Activated gamma-delta T cell treated with Interleukin-2 at 50 U/mL for 16 hours (primary cell): ENCODE data around the gene B4GALT3.

Source experiments
- DNase-seq: peaks from one replicate; pipeline ENCODE4 v3.0.0-alpha.2; 2020

The B4GALT3 gene

DNA sequence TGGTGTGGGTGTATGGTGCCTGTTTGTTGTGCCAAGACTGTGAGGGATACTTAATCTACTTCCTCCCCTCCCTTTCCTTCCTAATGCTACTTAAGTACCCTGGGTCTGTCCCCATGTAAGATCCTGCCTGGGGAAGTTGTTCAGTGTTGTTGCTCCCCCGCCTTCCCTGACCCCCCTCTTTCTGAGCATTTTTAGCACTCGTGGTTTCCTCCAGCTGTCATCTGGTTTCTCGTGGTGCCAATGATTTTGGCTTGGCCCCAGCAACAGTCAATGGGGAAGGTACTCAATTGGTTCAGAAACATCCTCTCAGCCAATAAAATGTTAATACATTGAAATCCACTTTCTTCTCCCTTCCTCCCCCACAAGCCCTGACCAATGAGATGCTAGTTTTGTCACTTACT is 8.0 kb upstream of the B4GALT3 start:
- DNase-seq, result peak; percentile 75

DNA sequence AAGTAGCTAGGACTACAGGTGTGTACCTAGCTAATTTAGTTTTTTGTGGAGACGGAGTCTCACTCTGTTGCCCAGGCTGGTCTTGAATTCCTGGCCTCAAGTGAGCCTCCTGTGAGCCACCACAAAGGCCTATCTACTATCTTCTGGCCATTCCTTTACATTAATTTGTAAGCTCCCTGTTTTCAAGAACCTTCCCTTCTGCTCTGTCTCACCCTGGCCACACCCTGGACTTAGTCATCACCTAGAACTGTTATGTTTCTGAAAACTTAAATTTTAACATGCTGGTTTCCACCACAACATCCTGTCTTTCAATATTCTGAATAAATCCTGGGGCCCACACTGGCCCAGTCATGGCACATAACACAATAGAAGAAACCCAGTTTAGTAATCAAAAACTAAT is 4.9 kb upstream of the B4GALT3 start:
- peak; percentile 64 for DNase-seq

DNA sequence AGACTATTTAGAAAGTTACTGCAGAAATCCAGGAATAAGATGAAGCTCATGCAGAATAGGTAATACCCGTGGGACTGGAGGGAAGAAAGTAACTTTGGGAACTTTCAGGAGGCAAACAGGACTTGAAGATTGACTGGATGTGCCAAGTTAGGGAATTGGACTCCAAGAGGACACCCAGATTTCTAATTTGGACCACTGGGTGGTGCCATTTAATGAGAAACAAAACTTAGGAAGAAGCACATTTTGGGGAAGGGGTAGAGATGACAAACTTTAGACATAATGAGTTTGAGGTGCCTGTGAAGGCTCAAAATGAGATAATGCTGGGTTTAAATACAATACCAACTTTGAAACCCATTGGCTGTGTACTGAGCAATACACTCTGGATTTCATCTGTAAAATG is 3.3 kb upstream of the B4GALT3 start:
- DNase-seq, result no peak

DNA sequence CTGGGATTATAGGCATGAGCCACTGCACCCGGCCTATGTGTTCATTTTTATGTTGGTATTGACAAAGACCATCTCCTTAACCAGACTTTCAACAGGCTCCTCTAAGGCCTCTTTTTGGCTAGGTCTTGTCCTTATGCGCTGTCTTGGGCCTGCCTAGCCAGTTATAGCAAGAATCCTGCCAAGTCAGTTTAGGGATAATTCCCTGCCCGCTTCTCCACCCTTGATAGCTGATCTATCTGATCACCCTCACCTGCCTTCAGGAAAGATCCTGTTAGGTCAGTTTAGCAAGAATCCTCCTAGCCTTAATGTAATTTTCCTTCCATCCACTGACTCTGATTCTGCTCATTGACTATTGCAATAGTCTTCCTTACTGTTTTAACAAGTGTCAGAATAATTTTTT is 2.4 kb upstream of the B4GALT3 start:
- no peak for DNase-seq

DNA sequence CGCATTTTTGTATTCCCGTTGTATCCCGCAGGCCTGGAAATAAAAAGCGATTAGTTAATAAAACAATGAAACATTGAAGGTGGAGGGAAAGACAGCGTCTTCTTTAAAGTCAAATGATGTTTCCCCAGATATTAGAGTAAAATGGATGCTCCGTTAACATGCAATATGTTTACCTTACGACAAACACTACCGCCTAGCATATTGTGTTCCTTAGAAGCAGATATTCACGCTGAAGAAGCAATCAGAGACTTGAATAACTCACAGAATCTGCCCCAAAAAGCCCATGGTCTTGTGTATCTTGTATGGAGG is 583 bp upstream of the B4GALT3 start:
- no peak for DNase-seq

DNA sequence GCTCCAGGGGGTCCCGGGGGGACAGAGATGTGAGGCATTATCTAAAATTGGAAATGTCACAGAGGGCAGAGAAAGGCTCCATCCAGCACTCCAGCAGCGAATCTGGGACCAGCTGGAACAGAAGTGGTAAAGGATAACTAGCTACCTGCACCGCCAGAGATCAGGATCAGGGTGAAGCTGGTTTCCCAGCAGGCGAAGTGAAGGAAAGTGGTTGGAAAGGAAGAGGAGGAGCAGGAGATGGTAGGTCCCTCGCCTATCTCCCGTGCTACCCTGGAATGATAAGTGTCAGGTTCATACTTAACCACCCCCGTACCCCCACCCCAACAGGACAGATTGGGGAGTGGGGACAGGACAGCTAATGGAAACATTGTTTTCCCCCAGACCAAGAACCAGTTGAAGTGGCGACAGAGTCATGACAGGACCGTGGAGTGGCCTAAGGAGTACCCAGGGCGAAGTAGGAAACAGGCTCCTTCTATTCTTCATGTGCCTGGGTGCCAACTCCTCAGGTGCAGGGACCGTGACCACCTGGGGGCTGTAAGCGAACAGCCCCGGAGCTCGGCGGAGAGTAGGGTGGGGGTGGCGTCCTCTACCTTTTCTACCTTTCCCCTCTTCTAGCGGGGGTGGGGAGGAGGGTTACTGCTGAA is 717 bp downstream of the B4GALT3 start:
- no peak for DNase-seq

DNA sequence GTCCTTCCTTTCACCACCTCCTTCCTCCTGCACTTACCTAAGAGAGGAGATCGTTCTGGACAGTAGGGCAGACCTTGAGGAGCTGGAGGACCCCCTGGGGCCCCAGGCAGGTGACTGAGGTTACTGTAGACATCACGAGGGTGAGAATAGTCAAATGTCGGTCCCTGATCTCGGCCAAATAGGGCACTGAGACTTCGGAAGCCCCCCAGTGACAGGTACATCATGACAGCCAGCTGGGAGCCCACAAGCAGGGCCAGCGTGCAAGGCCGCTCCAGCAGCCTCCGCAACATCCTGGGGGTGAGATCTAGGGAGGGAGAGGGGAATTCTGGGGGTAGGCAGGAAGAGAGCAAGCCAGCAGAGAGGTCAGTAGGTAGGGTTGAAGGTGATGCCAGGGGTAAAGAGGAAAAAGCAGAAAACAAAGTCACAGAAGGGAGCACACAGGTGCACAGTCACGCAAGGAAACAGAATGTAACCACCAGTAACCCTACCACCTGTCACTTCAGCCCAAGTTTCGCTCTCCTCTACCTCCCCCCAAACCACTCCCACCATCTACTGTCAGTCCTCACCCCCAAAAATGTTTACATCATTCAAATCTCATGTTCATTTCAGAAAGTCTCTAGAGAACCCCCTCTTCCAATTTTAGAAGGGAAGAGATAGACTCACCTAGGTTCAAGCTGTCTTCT is 1.4 kb downstream of the B4GALT3 start:
- no peak for DNase-seq

DNA sequence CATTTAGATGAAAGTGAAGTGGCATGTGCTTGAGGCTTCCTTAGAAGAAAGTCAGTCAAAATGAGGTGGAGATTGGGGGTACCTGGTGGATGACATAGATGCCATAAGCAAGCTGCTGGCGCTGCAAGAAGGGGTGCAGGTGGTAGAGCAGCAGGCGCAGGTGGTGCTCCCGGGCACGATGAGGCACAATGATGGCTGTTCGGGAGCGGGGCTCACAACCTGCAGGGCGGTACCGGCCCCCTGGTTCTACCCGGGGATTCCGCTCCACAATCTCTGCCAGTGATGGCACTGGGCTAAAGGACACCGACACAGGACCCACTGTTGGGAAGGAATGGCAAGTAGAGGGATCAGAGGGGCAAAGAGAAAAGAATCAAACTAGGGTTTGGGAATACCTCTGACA is 2.4 kb downstream of the B4GALT3 start:
- no peak for DNase-seq

DNA sequence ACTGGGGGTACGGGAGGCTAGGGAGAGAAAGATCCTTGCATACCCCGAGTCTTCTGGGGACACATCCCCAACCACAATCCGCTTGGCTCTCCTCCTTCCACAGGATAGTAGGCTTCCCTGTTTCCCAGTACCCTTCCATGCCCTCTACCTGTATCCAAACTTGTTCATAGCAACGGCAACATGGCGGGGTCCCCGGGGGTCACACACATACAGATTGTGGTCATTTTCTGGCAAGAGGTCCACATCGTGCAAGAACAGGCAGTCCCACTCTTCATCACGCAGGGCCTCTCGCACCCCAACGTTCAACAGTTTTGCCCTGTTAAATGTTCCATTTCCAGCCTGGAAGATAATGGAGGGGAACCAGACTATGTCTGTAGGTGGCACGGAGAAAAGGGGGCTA is 3.6 kb downstream of the B4GALT3 start:
- DNase-seq, result no peak

DNA sequence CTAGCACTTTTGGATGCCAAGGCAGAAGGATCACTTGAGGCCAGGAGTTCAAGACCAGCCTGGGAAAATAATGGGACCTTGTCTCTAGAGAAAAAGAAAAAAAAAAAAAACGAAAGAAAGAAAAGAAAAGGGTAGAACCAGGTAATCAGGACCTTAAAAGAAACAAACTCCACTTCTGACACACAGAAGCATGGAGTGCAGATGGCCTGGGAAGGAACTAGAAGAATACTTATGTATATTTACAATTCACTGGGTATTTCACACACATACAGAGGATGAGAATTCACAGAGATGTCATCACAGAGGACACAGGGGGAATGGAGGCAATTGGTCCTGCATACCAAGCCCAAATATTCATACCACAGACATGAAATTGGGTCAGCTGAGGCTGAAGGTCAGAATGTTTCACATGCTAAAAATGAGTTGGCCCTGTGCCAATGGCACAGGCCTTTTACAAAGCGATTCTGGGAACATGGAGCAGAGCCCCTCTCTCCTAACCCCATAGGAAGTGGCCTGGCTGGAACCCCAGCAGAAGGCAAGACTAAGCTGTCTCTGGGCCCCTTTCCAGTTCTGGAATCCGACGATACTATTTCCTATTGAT is 4.4 kb downstream of the B4GALT3 start:
- DNase-seq, result no peak

DNA sequence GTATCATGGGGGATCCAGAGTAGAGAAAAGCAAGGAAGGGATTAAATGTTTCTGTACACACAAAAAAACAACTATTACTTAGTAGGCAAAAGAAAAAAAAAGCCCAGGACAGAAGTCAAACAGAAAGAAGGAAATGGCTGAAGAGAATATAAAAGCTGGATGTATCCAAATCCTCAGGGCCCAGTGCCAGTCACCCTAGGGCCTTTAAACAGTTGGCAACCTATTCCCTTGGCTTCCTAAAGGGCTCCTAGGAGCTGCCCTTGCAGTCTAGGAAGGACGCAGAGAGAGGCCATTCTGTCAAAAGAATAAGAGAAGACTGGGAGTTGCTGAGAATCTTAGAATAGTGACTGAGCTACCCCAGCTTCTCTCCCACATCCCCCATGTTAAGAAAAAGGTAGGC is 5.0 kb downstream of the B4GALT3 start:
- DNase-seq, result no peak

DNA sequence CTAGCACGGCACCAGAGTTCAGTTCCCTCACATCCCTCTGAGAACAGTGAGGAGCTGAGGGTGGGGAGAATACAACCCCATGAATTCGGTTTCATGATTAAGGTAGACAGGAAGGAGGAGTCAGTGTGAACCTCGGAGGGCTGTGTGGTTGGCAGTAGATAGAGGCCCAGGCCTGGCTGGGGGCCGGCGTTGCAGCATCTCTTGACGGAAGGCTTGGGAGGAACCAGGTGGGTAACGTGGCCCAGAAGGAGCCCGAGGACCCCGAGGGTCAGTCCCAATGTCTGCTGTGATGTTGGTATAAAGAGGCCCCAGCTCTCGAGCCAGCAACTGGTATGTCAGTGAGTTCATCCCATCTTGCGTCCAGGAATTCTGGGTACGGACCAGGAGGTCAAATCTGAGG is 5.6 kb downstream of the B4GALT3 start:
- DNase-seq, result no peak

DNA sequence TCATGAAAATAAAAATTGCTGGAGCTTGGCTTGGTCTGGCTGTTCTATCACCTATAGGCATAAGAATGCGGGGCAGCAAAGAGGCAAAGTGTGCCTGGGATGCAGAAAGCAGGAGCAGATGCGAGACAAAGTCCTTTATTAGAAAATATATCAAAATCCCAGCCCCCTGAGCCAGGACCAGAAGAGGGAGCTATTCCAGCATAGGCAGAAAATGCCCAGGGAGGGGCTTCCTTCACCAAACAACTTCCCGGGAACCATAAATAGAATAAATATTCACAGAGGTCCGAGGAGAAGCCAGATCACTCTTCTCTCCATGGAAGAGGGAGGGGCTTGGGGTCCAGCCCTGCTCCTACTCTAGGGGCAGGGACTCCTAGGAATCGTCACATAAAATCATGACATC is 6.1 kb downstream of the B4GALT3 start:
- DNase-seq, result no peak

DNA sequence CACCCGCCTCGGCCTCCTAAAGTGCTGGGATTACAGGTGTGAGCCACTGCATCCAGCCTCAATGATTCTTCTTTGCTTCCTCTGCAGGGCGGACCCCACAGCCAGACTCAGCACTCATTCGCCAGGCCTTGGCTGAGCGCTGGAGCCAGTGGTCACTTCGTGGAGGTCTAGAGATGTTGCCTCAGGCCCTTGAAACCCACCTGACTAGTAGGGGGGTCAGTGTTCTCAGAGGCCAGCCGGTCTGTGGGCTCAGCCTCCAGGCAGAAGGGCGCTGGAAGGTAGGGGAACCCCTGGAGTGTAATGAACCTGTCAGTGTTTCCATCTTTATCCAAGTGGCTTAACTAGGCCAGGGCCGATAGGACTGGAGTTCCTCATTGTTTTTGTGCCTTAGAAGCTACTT is 8.4 kb downstream of the B4GALT3 start:
- DNase-seq, result no peak

DNA sequence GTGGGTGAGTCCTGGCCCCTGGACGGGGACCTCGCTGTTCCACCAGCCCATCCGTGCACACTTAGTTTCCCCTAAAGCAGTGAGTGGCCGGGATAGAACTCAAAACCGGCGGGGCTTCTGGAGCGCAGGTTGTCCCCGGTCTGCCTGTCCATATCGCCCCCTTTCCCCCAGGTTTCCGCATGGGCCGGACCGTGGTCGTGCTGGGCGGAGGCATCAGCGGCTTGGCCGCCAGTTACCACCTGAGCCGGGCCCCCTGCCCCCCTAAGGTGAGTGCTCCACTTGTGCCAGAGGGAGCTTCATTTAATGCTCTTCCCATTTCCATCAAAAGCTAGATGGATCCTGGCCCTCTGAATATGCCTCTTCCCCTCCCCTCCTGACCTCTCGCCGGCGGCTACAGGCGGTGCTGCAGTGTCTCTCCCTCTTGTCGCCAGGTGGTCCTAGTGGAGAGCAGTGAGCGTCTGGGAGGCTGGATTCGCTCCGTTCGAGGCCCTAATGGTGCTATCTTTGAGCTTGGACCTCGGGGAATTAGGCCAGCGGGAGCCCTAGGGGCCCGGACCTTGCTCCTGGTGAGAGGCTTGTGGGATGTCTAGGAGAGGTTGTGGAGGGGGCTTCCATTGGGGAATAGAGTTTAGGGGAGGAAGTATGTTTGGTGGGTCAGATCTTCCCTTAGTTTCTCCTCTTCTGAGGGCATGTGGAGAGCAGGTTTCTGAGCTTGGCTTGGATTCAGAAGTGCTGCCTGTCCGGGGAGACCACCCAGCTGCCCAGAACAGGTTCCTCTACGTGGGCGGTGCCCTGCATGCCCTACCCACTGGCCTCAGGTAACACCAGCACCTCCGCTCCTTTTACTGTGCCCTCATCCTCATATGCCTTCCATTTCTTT is 10.4 kb downstream of the B4GALT3 start:
- no peak for DNase-seq

DNA sequence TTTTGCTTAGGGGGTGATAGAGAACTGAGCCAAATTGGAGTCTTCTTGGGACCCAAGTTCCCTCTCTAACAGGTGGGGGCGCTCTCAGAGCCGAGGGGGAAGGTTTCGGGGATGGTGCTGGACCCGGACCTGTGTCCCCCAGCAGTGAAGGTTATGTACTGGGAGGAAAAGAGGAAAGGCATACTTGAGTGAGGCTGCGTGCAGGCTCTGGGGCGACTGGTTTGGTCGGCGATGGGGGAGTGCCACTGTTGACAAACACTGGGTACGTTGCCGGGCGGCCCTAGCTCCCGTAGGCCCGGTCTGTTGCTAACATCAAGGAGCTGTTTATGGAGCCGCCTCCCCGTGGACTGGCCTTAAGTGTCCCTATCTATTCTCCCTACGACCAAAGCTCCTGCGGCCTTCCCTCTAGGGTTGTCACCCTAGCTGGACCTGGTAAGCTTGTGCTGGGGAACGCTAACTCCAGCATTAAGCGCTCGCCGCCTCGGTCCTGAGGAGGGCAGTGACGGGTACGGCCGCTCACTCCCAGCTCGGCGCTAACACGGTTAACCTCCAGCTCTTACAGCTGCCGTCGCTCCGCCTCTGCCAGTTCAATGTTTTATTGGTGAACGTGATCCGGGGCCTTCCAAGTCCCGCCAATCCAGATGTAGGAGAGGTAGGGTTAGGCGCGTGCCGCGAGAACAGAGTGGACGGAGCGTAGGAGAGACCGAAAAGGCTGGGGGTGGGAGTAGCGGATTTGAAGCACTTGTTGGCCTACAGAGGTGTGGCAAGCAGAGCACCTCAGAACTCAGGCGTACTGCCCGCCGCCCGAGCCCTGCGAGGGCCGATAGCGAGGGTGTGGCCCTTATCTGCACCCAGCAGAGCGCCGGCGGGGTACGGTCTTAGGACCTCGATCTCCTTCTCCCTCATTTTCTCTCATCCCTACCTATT is 11.3 kb downstream of the B4GALT3 start, which contains the start of gene PPOX:
Gene PPOX, plus strand, starts transcription at position 685 of the 927 bp plus-strand sequence. CDS start 422 bp downstream, outside the sequence.
- DNase-seq, result peak; percentile 91

DNA sequence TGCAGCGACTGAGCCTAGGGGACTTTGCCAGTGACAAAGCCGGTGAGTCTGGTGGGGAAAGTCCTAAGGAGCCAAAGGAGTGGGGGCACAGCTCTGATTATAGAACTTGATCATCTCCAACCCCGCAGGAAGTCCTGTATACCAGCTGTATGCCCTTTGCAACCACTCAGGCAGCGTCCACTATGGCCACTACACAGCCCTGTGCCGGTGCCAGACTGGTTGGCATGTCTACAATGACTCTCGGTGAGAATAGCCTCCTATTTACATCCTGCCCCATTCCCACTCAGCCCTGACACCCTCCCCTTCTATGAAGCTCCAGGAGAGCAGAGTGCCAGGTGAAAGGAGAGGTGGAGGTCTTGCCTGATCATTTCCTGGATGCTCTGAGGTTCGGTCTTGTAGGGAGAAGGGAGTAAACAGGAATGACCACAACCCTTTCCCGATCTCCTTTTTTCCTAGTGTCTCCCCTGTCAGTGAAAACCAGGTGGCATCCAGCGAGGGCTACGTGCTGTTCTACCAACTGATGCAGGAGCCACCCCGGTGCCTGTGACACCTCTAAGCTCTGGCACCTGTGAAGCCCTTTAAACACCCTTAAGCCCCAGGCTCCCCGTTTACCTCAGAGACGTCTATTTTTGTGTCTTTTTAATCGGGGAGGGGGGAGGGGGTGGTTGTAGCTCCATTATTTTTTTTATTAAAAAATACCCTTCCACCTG is 12.3 kb downstream of the B4GALT3 start:
- no peak for DNase-seq

DNA sequence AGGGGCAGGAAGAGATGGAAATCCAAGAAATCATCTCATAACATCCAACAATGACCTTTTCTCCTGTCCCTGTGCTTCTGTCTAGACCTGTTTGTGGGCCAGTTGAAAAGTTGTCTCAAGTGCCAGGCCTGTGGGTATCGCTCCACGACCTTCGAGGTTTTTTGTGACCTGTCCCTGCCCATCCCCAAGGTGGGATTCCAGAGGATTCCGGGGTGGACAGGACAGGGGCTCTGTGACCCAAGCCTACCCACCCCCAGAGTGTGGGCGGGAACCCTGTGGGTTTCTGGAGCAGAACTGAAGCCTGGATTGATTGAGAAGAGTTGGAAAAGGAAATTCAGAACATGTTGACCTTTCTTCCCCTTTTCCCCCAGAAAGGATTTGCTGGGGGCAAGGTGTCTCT is 13.5 kb downstream of the B4GALT3 start:
- no peak for DNase-seq

DNA sequence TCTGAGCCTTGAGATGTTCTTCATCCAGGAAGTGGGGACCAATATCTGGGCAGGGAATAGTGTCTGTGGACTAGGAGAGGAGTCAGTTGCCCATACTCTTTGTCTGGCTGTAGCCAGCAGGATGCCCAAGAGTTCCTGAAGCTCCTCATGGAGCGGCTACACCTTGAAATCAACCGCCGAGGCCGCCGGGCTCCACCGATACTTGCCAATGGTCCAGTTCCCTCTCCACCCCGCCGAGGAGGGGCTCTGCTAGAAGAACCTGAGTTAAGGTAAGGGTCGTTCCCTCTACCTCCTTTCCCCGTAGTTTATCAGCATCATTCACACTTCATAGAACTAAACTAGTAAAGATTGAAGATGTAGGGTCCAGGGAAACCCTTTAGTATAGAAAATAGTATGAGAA is 14.5 kb downstream of the B4GALT3 start:
- DNase-seq, result no peak

DNA sequence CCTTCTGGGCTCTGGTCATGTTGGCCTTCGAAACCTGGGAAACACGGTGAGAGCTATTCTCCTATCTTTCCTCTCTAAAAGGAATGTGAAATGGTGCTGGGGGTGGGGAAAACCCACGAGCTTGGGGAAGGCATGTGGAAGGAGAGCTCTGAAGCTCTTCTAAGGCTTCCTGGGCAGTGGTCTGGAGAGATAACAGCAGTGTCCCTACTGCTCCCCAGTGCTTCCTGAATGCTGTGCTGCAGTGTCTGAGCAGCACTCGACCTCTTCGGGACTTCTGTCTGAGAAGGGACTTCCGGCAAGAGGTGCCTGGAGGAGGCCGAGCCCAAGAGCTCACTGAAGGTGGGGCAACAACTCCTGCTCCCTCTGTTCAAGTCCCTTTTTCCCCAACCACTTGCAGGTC is 15.3 kb downstream of the B4GALT3 start:
- DNase-seq, result no peak

DNA sequence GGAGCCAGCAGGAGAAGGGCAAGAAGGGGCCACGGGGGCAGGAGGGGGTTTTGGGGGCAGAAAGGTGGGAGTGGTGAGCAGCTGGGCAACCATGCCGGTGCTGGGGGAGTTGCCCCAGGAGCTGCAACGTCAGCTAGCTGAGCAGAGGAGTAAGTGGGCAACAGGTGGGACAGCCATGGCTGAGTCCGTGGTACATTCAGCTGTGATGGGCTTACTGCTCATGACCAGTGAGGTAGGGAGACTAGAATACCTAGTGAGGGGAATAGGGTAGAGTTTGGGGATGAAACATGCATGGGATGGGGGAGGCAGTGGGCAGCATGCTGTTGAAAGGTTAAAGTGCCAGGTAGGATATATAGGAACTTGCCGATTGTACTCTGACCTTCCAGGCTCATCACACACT is 15.7 kb downstream of the B4GALT3 start:
- DNase-seq, result no peak

DNA sequence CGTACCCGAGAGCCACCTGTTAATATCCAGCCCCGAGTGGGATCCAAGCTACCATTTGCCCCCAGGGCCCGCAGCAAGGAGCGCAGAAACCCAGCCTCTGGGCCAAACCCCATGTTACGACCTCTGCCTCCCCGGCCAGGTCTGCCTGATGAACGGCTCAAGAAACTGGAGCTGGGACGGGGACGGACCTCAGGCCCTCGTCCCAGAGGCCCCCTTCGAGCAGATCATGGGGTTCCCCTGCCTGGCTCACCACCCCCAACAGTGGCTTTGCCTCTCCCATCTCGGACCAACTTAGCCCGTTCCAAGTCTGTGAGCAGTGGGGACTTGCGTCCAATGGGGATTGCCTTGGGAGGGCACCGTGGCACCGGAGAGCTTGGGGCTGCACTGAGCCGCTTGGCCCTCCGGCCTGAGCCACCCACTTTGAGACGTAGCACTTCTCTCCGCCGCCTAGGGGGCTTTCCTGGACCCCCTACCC is 16.6 kb downstream of the B4GALT3 start:
- no peak for DNase-seq
